ENCODE results near the gene PKP4.
"Not testable (repeated sequence)": the region's sequence is repeated elsewhere in the genome, so short reads cannot be mapped to it uniquely, and the experiment has no call there.

- not testable (repeated sequence) for TF ChIP-seq CTCF (conservative IDR thresholded peaks at IDR 0.05; ENCODE audit: low read depth in 2 of 2); EZH2 (IDR thresholded peaks at IDR 0.05; ENCODE audit: low read depth, unreplicated experiment); REST (IDR thresholded peaks at IDR 0.05; ENCODE audit: unreplicated experiment); POLR2AphosphoS5 (IDR thresholded peaks at IDR 0.05; ENCODE audit: low read depth); CREB1 (CRISPR knock-in tag; IDR thresholded peaks at IDR 0.05; ENCODE audit: low read depth); JUNB (IDR thresholded peaks at IDR 0.05; ENCODE audit: unreplicated experiment); EZH2phosphoT487 (IDR thresholded peaks at IDR 0.05; ENCODE audit: unreplicated experiment)
- TF ChIP-seq, protein P1, sequence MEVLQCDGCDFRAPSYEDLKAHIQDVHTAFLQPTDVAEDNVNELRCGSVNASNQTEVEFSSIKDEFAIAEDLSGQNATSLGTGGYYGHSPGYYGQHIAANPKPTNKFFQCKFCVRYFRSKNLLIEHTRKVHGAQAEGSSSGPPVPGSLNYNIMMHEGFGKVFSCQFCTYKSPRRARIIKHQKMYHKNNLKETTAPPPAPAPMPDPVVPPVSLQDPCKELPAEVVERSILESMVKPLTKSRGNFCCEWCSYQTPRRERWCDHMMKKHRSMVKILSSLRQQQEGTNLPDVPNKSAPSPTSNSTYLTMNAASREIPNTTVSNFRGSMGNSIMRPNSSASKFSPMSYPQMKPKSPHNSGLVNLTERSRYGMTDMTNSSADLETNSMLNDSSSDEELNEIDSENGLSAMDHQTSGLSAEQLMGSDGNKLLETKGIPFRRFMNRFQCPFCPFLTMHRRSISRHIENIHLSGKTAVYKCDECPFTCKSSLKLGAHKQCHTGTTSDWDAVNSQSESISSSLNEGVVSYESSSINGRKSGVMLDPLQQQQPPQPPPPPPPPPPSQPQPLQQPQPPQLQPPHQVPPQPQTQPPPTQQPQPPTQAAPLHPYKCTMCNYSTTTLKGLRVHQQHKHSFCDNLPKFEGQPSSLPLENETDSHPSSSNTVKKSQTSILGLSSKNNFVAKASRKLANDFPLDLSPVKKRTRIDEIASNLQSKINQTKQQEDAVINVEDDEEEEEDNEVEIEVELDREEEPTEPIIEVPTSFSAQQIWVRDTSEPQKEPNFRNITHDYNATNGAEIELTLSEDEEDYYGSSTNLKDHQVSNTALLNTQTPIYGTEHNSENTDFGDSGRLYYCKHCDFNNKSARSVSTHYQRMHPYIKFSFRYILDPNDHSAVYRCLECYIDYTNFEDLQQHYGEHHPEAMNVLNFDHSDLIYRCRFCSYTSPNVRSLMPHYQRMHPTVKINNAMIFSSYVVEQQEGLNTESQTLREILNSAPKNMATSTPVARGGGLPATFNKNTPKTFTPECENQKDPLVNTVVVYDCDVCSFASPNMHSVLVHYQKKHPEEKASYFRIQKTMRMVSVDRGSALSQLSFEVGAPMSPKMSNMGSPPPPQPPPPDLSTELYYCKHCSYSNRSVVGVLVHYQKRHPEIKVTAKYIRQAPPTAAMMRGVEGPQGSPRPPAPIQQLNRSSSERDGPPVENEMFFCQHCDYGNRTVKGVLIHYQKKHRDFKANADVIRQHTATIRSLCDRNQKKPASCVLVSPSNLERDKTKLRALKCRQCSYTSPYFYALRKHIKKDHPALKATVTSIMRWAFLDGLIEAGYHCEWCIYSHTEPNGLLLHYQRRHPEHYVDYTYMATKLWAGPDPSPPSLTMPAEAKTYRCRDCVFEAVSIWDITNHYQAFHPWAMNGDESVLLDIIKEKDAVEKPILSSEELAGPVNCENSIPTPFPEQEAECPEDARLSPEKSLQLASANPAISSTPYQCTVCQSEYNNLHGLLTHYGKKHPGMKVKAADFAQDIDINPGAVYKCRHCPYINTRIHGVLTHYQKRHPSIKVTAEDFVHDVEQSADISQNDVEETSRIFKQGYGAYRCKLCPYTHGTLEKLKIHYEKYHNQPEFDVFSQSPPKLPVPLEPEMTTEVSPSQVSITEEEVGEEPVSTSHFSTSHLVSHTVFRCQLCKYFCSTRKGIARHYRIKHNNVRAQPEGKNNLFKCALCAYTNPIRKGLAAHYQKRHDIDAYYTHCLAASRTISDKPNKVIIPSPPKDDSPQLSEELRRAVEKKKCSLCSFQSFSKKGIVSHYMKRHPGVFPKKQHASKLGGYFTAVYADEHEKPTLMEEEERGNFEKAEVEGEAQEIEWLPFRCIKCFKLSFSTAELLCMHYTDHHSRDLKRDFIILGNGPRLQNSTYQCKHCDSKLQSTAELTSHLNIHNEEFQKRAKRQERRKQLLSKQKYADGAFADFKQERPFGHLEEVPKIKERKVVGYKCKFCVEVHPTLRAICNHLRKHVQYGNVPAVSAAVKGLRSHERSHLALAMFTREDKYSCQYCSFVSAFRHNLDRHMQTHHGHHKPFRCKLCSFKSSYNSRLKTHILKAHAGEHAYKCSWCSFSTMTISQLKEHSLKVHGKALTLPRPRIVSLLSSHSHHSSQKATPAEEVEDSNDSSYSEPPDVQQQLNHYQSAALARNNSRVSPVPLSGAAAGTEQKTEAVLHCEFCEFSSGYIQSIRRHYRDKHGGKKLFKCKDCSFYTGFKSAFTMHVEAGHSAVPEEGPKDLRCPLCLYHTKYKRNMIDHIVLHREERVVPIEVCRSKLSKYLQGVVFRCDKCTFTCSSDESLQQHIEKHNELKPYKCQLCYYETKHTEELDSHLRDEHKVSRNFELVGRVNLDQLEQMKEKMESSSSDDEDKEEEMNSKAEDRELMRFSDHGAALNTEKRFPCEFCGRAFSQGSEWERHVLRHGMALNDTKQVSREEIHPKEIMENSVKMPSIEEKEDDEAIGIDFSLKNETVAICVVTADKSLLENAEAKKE (CRISPR knock-in tag; IDR thresholded peaks at IDR 0.05) = not testable (repeated sequence)
These were observed 17.7 kb upstream of the PKP4 start for GRCh38 chr2:158439062-158439461.
